KMS-11 (cell line): ENCODE data around the gene HTT.

Source experiments
- H2AFZ ChIP-seq: fragments of 200-600 bp; sonication (generic); 2 replicates; pipeline ENCODE4 v1.6.1; 2016; ENCODE audit warnings: antibody characterized with exemption, mixed run types, low read depth
- H3K27ac ChIP-seq: fragments of 200-600 bp; sonication (generic); 2 replicates; pipeline ENCODE4 v1.6.1; 2016; ENCODE audit warnings: mild to moderate bottlenecking, mixed run types
- H3K27me3 ChIP-seq: fragments of 200-600 bp; sonication (generic); 2 replicates; pipeline ENCODE4 v1.6.1; 2017; ENCODE audit warnings: mild to moderate bottlenecking, low read depth, mixed run types, moderate library complexity; ENCODE audit not compliant: insufficient read depth
- H3K36me3 ChIP-seq: fragments of 200-600 bp; sonication (generic); 2 replicates; pipeline ENCODE4 v1.6.1; 2017; ENCODE audit warnings: mild to moderate bottlenecking, mixed run types; ENCODE audit not compliant: insufficient read depth
- H3K4me1 ChIP-seq: fragments of 200-600 bp; sonication (generic); 2 replicates; pipeline ENCODE4 v1.6.1; 2016; ENCODE audit warnings: mild to moderate bottlenecking, low read depth, mixed run types; ENCODE audit not compliant: poor library complexity, severe bottlenecking
- H3K4me2 ChIP-seq: fragments of 200-600 bp; sonication (generic); 2 replicates; pipeline ENCODE4 v1.7.0; 2016; ENCODE audit warnings: mild to moderate bottlenecking, mixed run types
- H3K4me3 ChIP-seq: fragments of 200-600 bp; sonication (generic); IDR thresholded peaks from 2 replicates; pipeline ENCODE4 v1.6.1; 2017; ENCODE audit warnings: low read depth, low read length, mixed read lengths; ENCODE audit not compliant: insufficient read depth
- H3K79me2 ChIP-seq: fragments of 200-600 bp; sonication (generic); 2 replicates; pipeline ENCODE4 v1.6.1; 2016; ENCODE audit warnings: low read depth, mixed run types; ENCODE audit not compliant: insufficient read depth
- H3K9ac ChIP-seq: fragments of 200-600 bp; sonication (generic); 2 replicates; pipeline ENCODE4 v1.6.1; 2016; ENCODE audit warnings: mild to moderate bottlenecking, mixed run types
- H4K20me1 ChIP-seq: fragments of 200-600 bp; sonication (generic); 2 replicates; pipeline ENCODE4 v1.6.1; 2016; ENCODE audit warnings: mild to moderate bottlenecking, mixed run types; ENCODE audit not compliant: insufficient read depth
- TF ChIP-seq, protein P1 (sequence below): fragments of 200-600 bp; sonication (generic); conservative IDR thresholded peaks from 2 replicates; pipeline ENCODE4 v1.6.1; 2017; ENCODE audit warnings: low read depth, mild to moderate bottlenecking, antibody characterized with exemption, low read length, moderate library complexity, mixed read lengths

The HTT gene

DNA sequence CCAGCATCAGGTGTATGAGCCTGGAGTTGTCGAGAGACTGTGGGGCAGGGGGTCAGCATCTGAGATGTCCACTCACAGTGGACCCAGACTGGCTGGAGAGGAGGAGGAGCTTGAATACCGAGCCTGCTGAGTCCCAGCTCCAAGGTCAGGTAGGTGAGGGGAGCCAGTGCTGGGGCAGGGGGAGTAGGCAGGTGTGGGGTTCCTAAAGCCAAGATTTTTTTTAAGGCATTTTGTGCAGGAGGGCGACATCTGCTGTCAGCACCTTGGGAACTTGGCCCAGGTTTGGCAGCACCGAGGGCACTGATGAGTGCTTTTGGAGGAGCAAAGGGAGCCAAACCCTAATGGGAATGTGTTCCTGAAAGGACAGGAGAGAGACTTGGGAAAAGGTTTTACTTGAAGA lies 110.2 kb downstream of the HTT start:
- Histone ChIP-seq H3K9ac (no peak overlapping the region), H3K27ac (no peak overlapping the region), H4K20me1 (no peaks in the 10 kb centered on the region), H3K36me3 (no peaks in the 10 kb centered on the region), H3K4me1 (no peaks in the 10 kb centered on the region), H3K4me2 (no peak overlapping the region), H3K79me2 (no peaks in the 10 kb centered on the region), H3K4me3 (no peak overlapping the region), H2AFZ (no peak overlapping the region), H3K27me3 (no peaks in the 10 kb centered on the region)
- TF ChIP-seq, protein P1, sequence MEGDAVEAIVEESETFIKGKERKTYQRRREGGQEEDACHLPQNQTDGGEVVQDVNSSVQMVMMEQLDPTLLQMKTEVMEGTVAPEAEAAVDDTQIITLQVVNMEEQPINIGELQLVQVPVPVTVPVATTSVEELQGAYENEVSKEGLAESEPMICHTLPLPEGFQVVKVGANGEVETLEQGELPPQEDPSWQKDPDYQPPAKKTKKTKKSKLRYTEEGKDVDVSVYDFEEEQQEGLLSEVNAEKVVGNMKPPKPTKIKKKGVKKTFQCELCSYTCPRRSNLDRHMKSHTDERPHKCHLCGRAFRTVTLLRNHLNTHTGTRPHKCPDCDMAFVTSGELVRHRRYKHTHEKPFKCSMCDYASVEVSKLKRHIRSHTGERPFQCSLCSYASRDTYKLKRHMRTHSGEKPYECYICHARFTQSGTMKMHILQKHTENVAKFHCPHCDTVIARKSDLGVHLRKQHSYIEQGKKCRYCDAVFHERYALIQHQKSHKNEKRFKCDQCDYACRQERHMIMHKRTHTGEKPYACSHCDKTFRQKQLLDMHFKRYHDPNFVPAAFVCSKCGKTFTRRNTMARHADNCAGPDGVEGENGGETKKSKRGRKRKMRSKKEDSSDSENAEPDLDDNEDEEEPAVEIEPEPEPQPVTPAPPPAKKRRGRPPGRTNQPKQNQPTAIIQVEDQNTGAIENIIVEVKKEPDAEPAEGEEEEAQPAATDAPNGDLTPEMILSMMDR: no peak

DNA sequence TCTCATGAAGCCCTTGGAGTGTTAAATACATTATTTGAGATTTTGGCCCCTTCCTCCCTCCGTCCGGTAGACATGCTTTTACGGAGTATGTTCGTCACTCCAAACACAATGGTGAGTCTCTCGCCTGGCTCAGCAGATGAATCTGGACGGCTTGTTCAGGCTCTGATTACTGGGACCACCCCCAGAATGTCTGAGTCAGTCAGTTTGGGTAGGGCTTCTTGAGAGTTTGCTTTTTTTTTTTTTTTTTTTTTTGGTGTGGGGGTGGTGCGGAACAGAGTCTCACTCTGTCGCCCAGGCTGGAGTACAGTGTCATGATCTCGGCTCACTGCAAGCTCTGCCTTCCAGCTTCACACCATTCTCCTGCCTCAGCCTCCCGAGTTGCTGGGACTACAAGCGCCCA lies 112.1 kb downstream of the HTT start:
- no peak overlapping the region for H2AFZ ChIP-seq

DNA sequence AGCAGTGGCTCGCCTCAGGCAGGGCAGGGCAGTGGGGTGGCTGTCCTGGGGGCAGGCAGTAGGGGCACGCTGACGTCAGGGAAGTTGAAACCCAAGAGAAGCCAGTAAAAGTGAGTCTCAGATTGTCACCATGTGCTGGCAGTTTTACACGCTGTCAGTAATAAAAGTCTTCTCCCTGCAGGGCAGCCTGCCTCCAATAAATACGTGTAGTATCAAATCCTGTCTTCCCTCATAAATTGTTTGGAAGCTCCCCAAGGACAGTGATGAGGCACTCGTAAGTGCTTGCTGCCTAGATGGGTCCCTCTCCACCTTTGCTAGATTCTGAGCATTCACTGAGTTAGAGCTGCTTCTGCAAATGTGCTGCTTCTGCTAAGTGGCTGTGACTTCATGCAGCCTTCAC lies 113.6 kb downstream of the HTT start:
- Histone ChIP-seq H3K27me3 (no peaks in the 10 kb centered on the region), H3K36me3 (no peaks in the 10 kb centered on the region), H3K79me2 (no peaks in the 10 kb centered on the region), H3K4me3 (no peak overlapping the region), H3K27ac (no peak overlapping the region), H3K9ac (no peak overlapping the region), H2AFZ (no peak overlapping the region), H4K20me1 (no peaks in the 10 kb centered on the region), H3K4me1 (no peaks in the 10 kb centered on the region), H3K4me2 (no peak overlapping the region)
- TF ChIP-seq, protein P1: no peak

More for the DNA sequence above, 112.1 kb downstream of the HTT start:
- Histone ChIP-seq H4K20me1 (no peaks in the 10 kb centered on the region), H3K4me2 (no peak overlapping the region), H3K36me3 (no peaks in the 10 kb centered on the region), H3K79me2 (no peaks in the 10 kb centered on the region), H3K27ac (no peak overlapping the region), H3K4me1 (no peaks in the 10 kb centered on the region), H3K27me3 (no peaks in the 10 kb centered on the region), H3K9ac (no peak overlapping the region), H3K4me3 (no peak overlapping the region)
- TF ChIP-seq, protein P1: no peak

DNA sequence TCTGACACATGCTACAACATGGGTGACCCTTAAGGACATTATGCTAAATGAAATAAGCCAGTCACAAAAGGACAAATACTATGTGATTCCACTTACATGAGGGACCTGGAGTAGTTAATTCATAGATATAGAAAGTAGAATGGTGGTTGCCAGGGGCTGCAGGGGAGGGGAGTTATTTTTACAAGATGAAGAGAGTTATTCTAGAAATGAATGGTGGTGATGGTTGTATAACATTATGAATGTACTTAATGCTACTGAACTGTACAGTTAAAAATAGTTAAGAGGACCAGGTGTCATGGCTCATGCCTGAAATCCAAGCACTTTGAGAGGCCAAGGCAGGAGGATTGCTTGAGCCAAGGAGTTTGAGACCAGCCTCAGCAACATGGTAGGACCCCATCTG lies 115.0 kb downstream of the HTT start:
- Histone ChIP-seq H3K4me3 (no peak overlapping the region), H3K9ac (no peak overlapping the region), H4K20me1 (no peaks in the 10 kb centered on the region), H3K4me2 (no peak overlapping the region), H3K79me2 (no peaks in the 10 kb centered on the region), H2AFZ (no peak overlapping the region), H3K4me1 (no peaks in the 10 kb centered on the region), H3K27me3 (no peaks in the 10 kb centered on the region), H3K36me3 (no peaks in the 10 kb centered on the region), H3K27ac (no peak overlapping the region)
- TF ChIP-seq, protein P1: no peak
